ENCODE measurements around the gene CRYM.

The CRYM gene

GRCh38 chr16:21242756-21243155 is 35.3 kb downstream of the CRYM start:
- no peak for DNase-seq

- DNase-seq, result no peak
Measured at GRCh38 chr16:21239646-21240045, 38.4 kb downstream of the CRYM start.

- DNase-seq, result no peak
Measured at GRCh38 chr16:21236831-21237230, 41.3 kb downstream of the CRYM start.

- no peak for DNase-seq
Measured at GRCh38 chr16:21235199-21235585, 42.9 kb downstream of the CRYM start.

- no peak for DNase-seq
Measured at GRCh38 chr16:21233521-21234150, 44.5 kb downstream of the CRYM start, which contains the start of gene ANKS4B. Gene ANKS4B, plus strand, starts transcription at chr16:21233699. Its CDS starts 39 bp downstream, at chr16:21233738.

GRCh38 chr16:21233045-21233520 is 45.0 kb downstream of the CRYM start:
- no peak for DNase-seq

GRCh38 chr16:21228361-21228872 is 49.7 kb downstream of the CRYM start:
- DNase-seq, result no peak

GRCh38 chr16:21227866-21228265 is 50.2 kb downstream of the CRYM start:
- DNase-seq, result no peak

GRCh38 chr16:21226749-21227148 is 51.3 kb downstream of the CRYM start:
- no peak for DNase-seq

GRCh38 chr16:21224800-21225199 is 53.3 kb downstream of the CRYM start:
- no peak for DNase-seq

GRCh38 chr16:21223787-21224186 is 54.3 kb downstream of the CRYM start:
- no peak for DNase-seq

- DNase-seq, result no peak
Measured at GRCh38 chr16:21222495-21223337, 55.4 kb downstream of the CRYM start.

GRCh38 chr16:21219551-21219950 is 58.5 kb downstream of the CRYM start:
- DNase-seq, result no peak

GRCh38 chr16:21218153-21218552 is 59.9 kb downstream of the CRYM start:
- no peak for DNase-seq

GRCh38 chr16:21217121-21217520 is 61.0 kb downstream of the CRYM start:
- DNase-seq, result no peak

- no peak for DNase-seq
Measured at GRCh38 chr16:21214086-21214485, 64.0 kb downstream of the CRYM start.

- DNase-seq, result no peak
Measured at GRCh38 chr16:21211486-21211885, 66.6 kb downstream of the CRYM start, which contains the start of gene ZP2. Gene ZP2, minus strand, starts transcription at chr16:21211574. Its CDS starts 27 bp downstream, at chr16:21211547.

Data from activated T-cell treated with anti-CD3 and anti-CD28 coated beads, Interleukin-2, amount 50 U/mL, for 48 hours (primary cell).